Muscle layer of duodenum (tissue), 2 donors: ENCODE measurements around the gene USF1.

ENCODE experiments used
- H3K27ac ChIP-seq: one replicate; pipeline ENCODE4 v1.7.0; 2013; ENCODE audit warnings: mild to moderate bottlenecking, low read length
- H3K27me3 ChIP-seq: one replicate; pipeline ENCODE4 v1.7.0; 2013; ENCODE audit warnings: low read depth, mild to moderate bottlenecking, control low read depth, low read length
- H3K36me3 ChIP-seq, 2 donors: one replicate each; pipeline ENCODE4 v1.7.0; 2013; ENCODE audit warnings: low read length in 2 of 2, control low read depth in 1 of 2, mild to moderate bottlenecking in 1 of 2; ENCODE audit not compliant: insufficient read depth in 2 of 2, control insufficient read depth in 1 of 2
- H3K4me1 ChIP-seq, 2 donors: one replicate each; pipeline ENCODE4 v1.7.0; 2013; ENCODE audit warnings: low read length in 2 of 2, mild to moderate bottlenecking in 2 of 2, control low read depth in 1 of 2, moderate library complexity in 1 of 2; ENCODE audit not compliant: insufficient read depth in 2 of 2, control insufficient read depth in 1 of 2
- H3K4me3 ChIP-seq, 2 donors: one replicate each; pipeline ENCODE4 v1.7.0; 2013; ENCODE audit warnings: low read length in 2 of 2, low read depth in 1 of 2, mild to moderate bottlenecking in 1 of 2
- H3K9me3 ChIP-seq, 2 donors: one replicate each; pipeline ENCODE4 v1.7.0; 2013; ENCODE audit warnings: low read length in 2 of 2, control low read depth in 1 of 2, mild to moderate bottlenecking in 1 of 2; ENCODE audit not compliant: control insufficient read depth in 1 of 2
- donor health status: healthy.

USF1 gene

DNA sequence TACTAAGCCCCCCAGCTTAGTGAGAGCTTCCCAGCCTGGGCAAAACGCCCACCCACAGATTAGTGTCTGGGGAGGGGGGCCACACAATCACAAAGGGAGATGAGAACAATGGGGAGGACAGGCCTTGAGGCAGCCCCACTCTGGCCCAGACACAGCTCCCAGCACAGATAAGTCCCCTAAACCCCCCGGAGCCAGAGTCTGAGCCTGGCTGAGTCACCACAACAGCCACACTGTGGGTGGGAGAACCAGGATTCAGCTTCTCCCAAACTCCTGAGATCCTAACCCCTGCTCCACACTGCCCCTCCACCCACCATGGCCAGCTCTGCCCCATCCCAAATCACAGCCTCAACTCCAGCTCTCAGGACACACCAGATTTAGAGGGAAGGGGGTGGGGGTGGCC lies 39.4 kb upstream of the USF1 start:
- Histone ChIP-seq H3K4me3 (no peak overlapping the region), H3K4me1 (no peaks in the 10 kb centered on the region), H3K9me3 (no peaks in the 10 kb centered on the region), H3K27ac (no peak overlapping the region), H3K36me3 (no peaks in the 10 kb centered on the region), H3K27me3 (no peaks in the 10 kb centered on the region)

DNA sequence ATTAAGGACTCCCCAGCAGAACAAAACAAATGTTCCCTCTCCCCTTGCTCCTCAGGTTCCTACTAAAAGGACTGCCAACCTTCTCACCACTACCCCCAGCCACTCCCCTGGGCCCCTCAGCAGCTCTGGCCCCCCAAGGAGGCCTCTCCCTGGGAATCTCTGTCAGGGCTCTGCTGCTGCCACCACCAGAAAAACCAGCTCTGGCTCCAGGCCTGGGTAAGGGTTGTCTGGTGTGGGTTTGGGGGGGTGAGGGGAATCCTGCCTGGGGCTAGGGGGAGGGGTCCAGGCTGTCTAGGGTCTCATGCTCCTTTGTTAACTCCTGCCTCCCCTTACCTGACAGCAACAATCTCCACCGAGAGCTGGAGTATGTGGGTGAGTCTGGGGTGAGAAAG lies 38.8 kb upstream of the USF1 start:
- no peaks in the 10 kb centered on the region for H3K9me3 ChIP-seq
- no peaks in the 10 kb centered on the region for H3K27me3 ChIP-seq
- H3K36me3 ChIP-seq, result no peaks in the 10 kb centered on the region
- H3K4me1 ChIP-seq, result no peaks in the 10 kb centered on the region
- H3K4me3 ChIP-seq, result no peak overlapping the region
- no peak overlapping the region for H3K27ac ChIP-seq

DNA sequence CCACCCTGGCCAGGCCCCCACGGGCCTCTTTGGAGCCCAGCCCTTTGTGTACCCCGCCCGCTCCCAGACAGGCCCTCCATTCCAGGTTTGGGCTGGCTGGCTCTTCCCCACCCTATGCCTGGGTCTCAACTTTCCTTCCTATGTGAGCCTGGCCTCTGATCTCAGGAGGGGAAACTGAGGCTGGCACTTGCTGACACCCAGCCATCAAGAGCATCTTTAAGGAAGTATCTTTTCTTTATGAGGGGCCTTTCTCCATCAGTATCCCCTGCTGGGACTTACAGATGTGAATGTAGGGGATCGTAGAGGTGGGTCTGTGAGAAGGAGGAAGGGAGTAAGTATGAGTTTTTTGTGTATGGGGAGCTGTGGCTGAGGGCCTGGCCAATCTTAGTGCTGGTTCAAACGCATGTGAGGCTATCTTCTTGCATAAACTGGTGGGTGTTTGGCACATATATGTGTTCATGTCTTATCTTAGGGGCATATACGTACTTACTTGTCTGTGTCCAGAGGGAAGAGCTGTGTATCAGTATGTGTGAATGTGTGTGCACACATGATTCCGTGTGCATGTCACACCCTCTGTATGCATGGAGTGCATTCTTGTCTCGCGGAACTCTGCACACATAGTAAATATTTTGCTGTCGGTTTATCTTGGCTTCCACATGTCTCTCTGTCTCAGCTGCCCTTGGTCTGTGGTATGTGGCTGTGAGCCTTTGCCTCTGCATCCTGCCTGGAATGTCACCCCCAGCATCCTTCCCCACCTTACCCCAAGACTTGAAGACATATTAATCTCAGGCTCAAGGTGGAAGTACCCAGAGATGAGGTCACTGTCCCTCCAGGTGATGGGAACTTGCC lies 38.2 kb upstream of the USF1 start:
- Histone ChIP-seq H3K27me3 (no peaks in the 10 kb centered on the region), H3K4me1 (no peaks in the 10 kb centered on the region), H3K36me3 (no peaks in the 10 kb centered on the region), H3K9me3 (no peaks in the 10 kb centered on the region), H3K4me3 (no peak overlapping the region), H3K27ac (no peak overlapping the region)

DNA sequence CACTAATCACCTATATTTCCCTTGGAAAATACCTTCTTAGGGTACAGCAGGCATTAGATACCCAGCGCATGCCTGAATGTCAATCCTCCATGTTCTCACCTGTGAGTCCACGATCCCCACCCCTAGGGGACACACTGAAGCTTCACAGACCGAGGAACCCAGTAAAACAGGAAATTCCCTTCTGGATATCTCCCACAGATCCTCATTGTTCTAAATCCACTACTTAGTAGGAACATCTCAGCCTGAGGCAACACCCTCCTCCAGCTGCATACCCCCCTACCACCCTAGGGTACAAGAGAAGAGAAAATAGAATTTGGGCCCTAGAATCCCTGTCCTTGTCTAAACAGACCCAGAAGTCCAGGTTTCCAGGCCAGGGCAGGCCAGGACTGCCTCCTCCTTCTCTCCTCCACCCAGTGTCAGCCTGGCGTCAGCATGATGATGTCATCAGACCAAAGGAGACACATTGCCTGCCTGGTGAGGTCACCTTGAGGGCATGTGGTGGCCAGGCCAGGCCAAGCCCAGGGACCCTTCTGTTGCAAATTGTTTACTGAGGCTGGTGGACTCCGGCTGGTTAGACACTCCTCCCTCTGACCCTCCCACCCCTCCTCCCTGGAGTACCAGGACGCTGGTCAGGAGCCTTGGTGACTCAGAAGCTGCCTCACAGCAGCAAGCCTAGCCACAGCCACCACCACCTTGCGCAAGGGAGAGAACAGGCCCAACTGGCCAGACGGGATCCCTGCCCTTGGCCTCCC lies 37.4 kb upstream of the USF1 start:
- no peaks in the 10 kb centered on the region for H3K9me3 ChIP-seq
- no peaks in the 10 kb centered on the region for H3K36me3 ChIP-seq
- H3K27ac ChIP-seq, result peak overlapping the region; percentile 5
- H3K4me1 ChIP-seq, result no peaks in the 10 kb centered on the region
- H3K4me3 ChIP-seq, result no peak overlapping the region
- no peaks in the 10 kb centered on the region for H3K27me3 ChIP-seq

DNA sequence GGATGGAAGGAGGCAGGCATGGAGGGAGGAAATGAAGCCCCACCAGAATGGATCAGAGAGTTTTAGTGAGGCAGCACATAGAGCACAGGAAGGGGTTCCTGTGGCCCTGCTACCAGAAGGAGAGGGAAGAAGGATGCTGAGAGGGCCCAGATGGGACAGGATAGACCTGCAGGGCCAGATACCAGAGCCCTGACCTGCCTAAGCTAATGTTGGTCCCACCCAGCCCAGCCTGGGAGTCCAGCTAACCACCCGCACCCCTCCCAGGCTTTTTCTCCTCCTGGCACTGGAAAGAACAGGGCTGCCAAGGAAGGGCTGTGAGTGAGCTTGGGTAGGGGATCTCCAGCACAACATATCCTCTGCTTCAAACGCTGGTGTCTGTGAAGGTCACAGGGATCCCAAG lies 36.7 kb upstream of the USF1 start:
- no peaks in the 10 kb centered on the region for H3K4me1 ChIP-seq
- H3K27me3 ChIP-seq, result no peaks in the 10 kb centered on the region
- no peak overlapping the region for H3K27ac ChIP-seq

DNA sequence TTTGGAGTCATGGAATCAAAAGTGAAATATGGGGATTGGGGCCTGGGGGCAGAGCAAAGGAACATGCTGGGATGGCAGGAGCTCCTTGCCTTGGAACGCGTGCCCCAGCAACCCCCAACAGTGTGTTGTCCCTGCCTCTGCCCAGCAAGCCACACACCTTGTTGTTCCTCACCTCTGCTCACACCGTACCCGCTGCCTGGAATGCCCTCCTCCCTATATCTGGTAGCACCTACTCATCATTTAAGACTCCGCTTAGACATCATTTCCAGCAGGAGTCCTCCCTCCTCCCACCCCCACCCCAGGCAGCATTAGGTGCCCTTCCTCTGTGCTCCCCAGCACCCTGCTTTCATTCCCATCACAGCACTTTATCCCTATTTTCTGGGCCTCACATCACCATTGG lies 35.7 kb upstream of the USF1 start:
- H3K4me3 ChIP-seq, result no peak overlapping the region
- H3K9me3 ChIP-seq, result no peaks in the 10 kb centered on the region
- H3K36me3 ChIP-seq, result no peaks in the 10 kb centered on the region
- H3K4me1 ChIP-seq, result no peaks in the 10 kb centered on the region
- no peaks in the 10 kb centered on the region for H3K27me3 ChIP-seq
- no peak overlapping the region for H3K27ac ChIP-seq

More for the DNA sequence above, 36.7 kb upstream of the USF1 start:
- H3K36me3 ChIP-seq, result no peaks in the 10 kb centered on the region
- no peak overlapping the region for H3K4me3 ChIP-seq
- H3K9me3 ChIP-seq, result no peaks in the 10 kb centered on the region

DNA sequence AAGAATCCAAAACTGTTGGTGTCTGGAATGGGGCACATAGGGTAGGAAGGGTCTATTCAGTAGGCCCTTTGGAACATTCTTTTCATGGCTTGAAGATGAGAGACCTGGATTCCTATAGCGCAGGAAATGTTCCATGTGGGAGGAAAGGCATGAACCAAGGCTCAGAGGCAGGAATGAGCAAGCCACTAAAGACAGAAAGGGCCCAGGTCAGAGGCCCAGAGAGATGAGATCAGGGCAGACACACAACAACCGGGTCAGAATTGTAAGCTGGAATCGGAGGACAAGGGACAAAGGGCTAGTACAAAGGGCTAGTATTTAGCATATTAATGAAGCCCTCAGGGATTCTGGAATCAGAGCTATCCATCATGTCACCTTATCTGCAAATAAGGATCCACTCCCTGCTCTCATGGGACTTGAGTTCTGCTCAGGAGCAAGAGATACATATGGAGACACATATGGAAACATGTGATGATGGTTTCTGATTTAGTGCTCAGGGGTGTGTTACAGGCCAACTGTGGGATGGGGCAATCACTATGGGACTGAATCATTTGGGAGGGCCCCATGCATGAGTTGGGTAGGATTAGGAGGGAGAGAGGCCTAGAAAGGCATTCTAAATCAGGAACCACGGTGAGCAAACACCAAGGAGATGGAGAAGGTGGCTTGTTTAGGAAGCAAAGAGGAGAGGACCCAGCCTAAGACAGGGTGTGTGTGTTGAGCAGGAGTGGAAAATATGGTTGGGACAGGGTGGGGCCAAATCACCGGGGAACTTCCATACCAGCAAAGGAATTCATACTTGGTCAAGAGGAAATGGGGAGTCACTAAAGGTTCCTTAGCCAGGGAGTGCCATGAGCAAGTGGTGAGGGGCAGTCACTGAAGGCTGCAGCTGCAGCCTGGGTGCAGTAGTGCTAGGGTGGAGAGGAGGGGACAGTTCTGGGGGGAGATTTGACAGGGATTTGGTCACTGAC lies 34.9 kb upstream of the USF1 start:
- Histone ChIP-seq H3K4me1 (no peaks in the 10 kb centered on the region), H3K4me3 (no peak overlapping the region), H3K27me3 (no peaks in the 10 kb centered on the region), H3K9me3 (no peaks in the 10 kb centered on the region), H3K27ac (no peak overlapping the region), H3K36me3 (no peaks in the 10 kb centered on the region)

DNA sequence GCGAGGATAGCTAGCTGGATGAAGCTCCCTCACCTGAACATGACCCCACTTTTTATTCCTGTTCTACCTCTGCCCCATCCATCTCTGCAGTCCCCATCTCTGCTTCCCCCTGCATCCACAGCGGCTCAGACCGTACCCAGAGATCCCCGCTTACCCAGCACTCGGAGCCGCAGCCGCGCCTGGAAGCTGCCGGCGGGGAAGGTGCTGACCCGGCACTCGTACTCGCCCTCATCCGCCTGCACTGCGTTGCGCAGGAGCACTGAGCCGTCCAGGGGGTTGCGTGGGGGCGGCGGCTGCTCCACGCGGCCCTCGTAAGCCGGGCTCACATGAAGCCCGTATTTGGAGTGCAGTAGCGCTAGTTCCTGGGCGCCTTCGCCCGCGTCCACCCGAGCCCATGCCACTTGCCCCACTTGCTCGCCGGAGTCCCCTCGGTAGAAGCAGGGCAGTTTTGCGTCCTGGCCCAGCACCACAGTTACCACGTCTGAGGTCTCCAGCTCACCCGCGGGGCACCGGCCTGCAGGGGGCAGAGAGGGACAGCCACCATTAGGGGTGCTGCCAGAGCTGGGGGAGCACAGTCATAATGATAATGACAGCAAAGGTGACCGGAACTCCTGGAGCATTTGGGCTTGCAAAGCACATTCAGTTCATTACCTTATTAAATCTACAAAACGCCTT lies 33.8 kb upstream of the USF1 start:
- Histone ChIP-seq H3K27ac (no peak overlapping the region), H3K36me3 (no peaks in the 10 kb centered on the region), H3K27me3 (no peaks in the 10 kb centered on the region), H3K4me3 (no peak overlapping the region), H3K9me3 (no peaks in the 10 kb centered on the region), H3K4me1 (no peaks in the 10 kb centered on the region)

DNA sequence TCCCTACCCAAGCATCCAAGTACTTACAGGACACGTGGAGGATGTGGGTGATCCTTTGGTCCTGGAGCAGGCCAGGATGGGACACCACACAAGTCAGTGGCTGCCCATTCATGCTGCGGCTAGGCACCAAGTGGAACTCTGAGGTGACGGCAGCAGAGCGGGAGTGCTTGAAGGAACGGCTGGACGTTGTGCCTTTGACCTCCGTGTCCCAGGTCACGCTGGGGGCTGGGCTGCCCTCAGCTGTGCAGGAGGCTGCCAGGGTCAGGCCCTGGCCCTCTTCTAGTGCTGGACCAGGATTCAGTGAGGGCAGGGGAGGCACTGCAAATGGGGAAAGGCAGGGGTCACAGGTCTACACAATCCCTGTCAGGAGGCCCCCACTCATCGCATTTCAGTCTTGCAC lies 31.6 kb upstream of the USF1 start:
- no peaks in the 10 kb centered on the region for H3K36me3 ChIP-seq
- no peaks in the 10 kb centered on the region for H3K4me1 ChIP-seq
- no peak overlapping the region for H3K27ac ChIP-seq
- no peaks in the 10 kb centered on the region for H3K9me3 ChIP-seq
- no peaks in the 10 kb centered on the region for H3K27me3 ChIP-seq
- H3K4me3 ChIP-seq, result no peak overlapping the region

DNA sequence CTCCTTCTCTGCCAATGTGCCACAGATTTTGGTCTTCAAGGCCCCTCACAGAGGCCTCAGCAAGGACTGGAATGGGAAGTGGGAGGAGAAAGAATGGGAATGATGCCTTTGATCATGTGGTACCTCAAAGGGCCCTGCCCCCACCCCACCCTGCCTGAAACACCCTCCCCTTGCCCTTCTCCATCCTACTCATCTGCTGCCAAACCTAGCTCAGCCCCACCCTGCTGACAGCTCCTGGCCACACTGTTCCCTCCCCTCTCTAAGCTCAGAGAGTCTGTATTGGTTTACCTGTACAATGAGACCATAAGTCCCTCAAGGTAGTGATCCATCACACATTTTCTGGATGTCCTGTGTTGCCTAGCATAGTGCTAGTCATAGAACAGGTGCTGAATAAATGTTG lies 30.6 kb upstream of the USF1 start:
- H3K36me3 ChIP-seq, result no peaks in the 10 kb centered on the region
- no peaks in the 10 kb centered on the region for H3K27me3 ChIP-seq
- H3K9me3 ChIP-seq, result no peaks in the 10 kb centered on the region
- no peak overlapping the region for H3K27ac ChIP-seq
- H3K4me1 ChIP-seq, result no peaks in the 10 kb centered on the region
- no peak overlapping the region for H3K4me3 ChIP-seq
